ENCODE measurements around the gene XBP1. TPM values are rescaled to one million over a fixed set of nuclear protein-coding genes. Genes with fewer than 3 reads are reported as not detected.
A peak's percentile ranks its signal among the peaks of the same experiment; 100 is the strongest.

Gene XBP1
- total and polyA plus RNA-seq, 7 experiments from 2014 or later = 120 to 417 (median 173) TPM

- H3K27ac Mint-ChIP-seq = peak overlapping the region in 1 of 9 donors; percentile 28
- Histone ChIP-seq H3K27me3 (ENCODE audit: control insufficient read depth in 2 of 2, insufficient read depth in 2 of 2, low read length in 2 of 2) (no peaks in the 10 kb centered on the region), H3K4me1 (ENCODE audit: control insufficient read depth in 2 of 2, insufficient read depth in 2 of 2, low read length in 2 of 2) (no peaks in the 10 kb centered on the region), H3K36me3 (ENCODE audit: control insufficient read depth in 2 of 3, insufficient read depth in 3 of 3, low read length in 3 of 3) (peaks cover 15 to 58% (median 22%) of the 10 kb centered on the region in 3 experiments), H3K27ac (ENCODE audit: low read depth, low read length) (no peak overlapping the region), H3K4me3 (ENCODE audit: low read length) (no peak overlapping the region), H3K9me3 (ENCODE audit: control insufficient read depth in 2 of 3, low read length in 3 of 3) (no peaks in the 10 kb centered on the region)
- ChIA-PET CTCF (no interaction called here), POLR2A (interaction anchor here (1.9 kb wide), 1 partner anchor 19 kb away, joined by 10 read pairs; the partner anchor contains the start of gene XBP1)
- peaks cover 0 to 1% (median 0%) of the 10 kb centered on the region in 11 donors for H3K9me3 Mint-ChIP-seq
- H3K27me3 Mint-ChIP-seq = no peaks in the 10 kb centered on the region
- intact Hi-C loops (cut with micrococcal nuclease) = no loop called here
- H3K36me3 Mint-ChIP-seq = peaks cover 0 to 23% (median 5%) of the 10 kb centered on the region in 5 donors
- ATAC-seq = no peak
- DNase-seq = no peak
- no peak overlapping the region for H3K4me3 Mint-ChIP-seq
- H3K4me1 Mint-ChIP-seq = peaks cover 14 to 59% (median 26%) of the 10 kb centered on the region in 7 donors
Observed at GRCh38 chr22:28780296-28780695, 20.1 kb downstream of the XBP1 start.

- CTCF ChIA-PET = no interaction called here
- DNase-seq = no peak
- Mint-ChIP-seq H3K4me3 (no peak overlapping the region), H3K27me3 (no peaks in the 10 kb centered on the region), H3K27ac (peak overlapping the region in 1 of 9 donors; percentile 28), H3K36me3 (peaks cover 0 to 21% (median 4%) of the 10 kb centered on the region in 5 donors), H3K4me1 (peaks cover 13 to 64% (median 30%) of the 10 kb centered on the region in 7 donors), H3K9me3 (peaks cover 0 to 1% (median 0%) of the 10 kb centered on the region in 11 donors)
- intact Hi-C loops (cut with micrococcal nuclease) = no loop called here
- H3K27ac ChIP-seq (ENCODE audit: low read depth, low read length) = no peak overlapping the region
- H3K27me3 ChIP-seq (ENCODE audit: control insufficient read depth in 2 of 2, insufficient read depth in 2 of 2, low read length in 2 of 2) = no peaks in the 10 kb centered on the region
- no peak for ATAC-seq
- H3K4me1 ChIP-seq (ENCODE audit: control insufficient read depth in 2 of 2, insufficient read depth in 2 of 2, low read length in 2 of 2) = peaks cover 0 to 3% of the 10 kb centered on the region in 2 donors
- H3K4me3 ChIP-seq (ENCODE audit: low read length) = no peak overlapping the region
- POLR2A ChIA-PET = interaction anchor here (0.8 kb wide), 1 partner anchor 39 kb away, joined by 3 read pairs; no protein-coding TSS in a partner anchor
- peaks cover 15 to 58% (median 22%) of the 10 kb centered on the region in 3 experiments for H3K36me3 ChIP-seq (ENCODE audit: control insufficient read depth in 2 of 3, insufficient read depth in 3 of 3, low read length in 3 of 3)
- H3K9me3 ChIP-seq (ENCODE audit: control insufficient read depth in 2 of 3, low read length in 3 of 3) = no peaks in the 10 kb centered on the region
Observed at GRCh38 chr22:28779833-28780232, 20.5 kb downstream of the XBP1 start.

GRCh38 chr22:28774378-28774777 lies 26.0 kb downstream of the XBP1 start:
- peaks cover 20 to 61% (median 35%) of the 10 kb centered on the region in 7 donors for H3K4me1 Mint-ChIP-seq
- DNase-seq (no peak), ATAC-seq (no peak)
- H3K27me3 Mint-ChIP-seq = peaks cover 0 to 2% (median 0%) of the 10 kb centered on the region in 5 donors
- H3K4me3 Mint-ChIP-seq = peak overlapping the region; percentile 71 to 99 (median 82)
- peaks cover 0 to 18% (median 12%) of the 10 kb centered on the region in 5 donors for H3K36me3 Mint-ChIP-seq
- no peak overlapping the region for H3K27ac ChIP-seq (ENCODE audit: low read depth, low read length)
- POLR2A ChIA-PET = interaction anchor here (4.3 kb wide), 1 partner anchor 27 kb away, joined by 31 read pairs; the partner anchor contains the start of gene XBP1
- H3K9me3 Mint-ChIP-seq = peaks cover 0 to 5% (median 0%) of the 10 kb centered on the region in 11 donors
- CTCF ChIA-PET = interaction anchor here (1.3 kb wide), 1 partner anchor 173 kb away, joined by 5 read pairs; no protein-coding TSS in a partner anchor
- H3K27me3 ChIP-seq (ENCODE audit: control insufficient read depth in 2 of 2, insufficient read depth in 2 of 2, low read length in 2 of 2) = no peaks in the 10 kb centered on the region
- H3K27ac Mint-ChIP-seq = peak overlapping the region in 6 of 9 donors; percentile 14 to 75 (median 36)
- H3K9me3 ChIP-seq (ENCODE audit: control insufficient read depth in 2 of 3, low read length in 3 of 3) = no peaks in the 10 kb centered on the region
- peaks cover 0 to 12% (median 3%) of the 10 kb centered on the region in 3 experiments for H3K36me3 ChIP-seq (ENCODE audit: control insufficient read depth in 2 of 3, insufficient read depth in 3 of 3, low read length in 3 of 3)
- intact Hi-C loops (cut with micrococcal nuclease) = loop anchor here in 1 of 2 donors (5.0 kb wide), 3 partner anchors 38 to 298 kb away; partner anchors contain the start of gene KREMEN1
- peaks cover 13 to 17% of the 10 kb centered on the region in 2 donors for H3K4me1 ChIP-seq (ENCODE audit: control insufficient read depth in 2 of 2, insufficient read depth in 2 of 2, low read length in 2 of 2)
- no peak overlapping the region for H3K4me3 ChIP-seq (ENCODE audit: low read length)

GRCh38 chr22:28773461-28773867 lies 26.9 kb downstream of the XBP1 start:
- CTCF ChIA-PET = interaction anchor here (1.0 to 1.6 kb wide), 2 partner anchors 30 to 173 kb away, joined by 3 read pairs; no protein-coding TSS in a partner anchor
- DNase-seq (no peak), ATAC-seq (no peak)
- Mint-ChIP-seq H3K4me3 (peak overlapping the region; percentile 84 to 100 (median 97)), H3K27me3 (peaks cover 0 to 2% (median 0%) of the 10 kb centered on the region in 5 donors), H3K4me1 (peaks cover 20 to 52% (median 31%) of the 10 kb centered on the region in 7 donors), H3K27ac (peak overlapping the region; percentile 71 to 98 (median 89)), H3K36me3 (peaks cover 0 to 18% (median 12%) of the 10 kb centered on the region in 5 donors), H3K9me3 (peaks cover 0 to 5% (median 0%) of the 10 kb centered on the region in 11 donors)
- Histone ChIP-seq H3K27me3 (ENCODE audit: control insufficient read depth in 2 of 2, insufficient read depth in 2 of 2, low read length in 2 of 2) (no peaks in the 10 kb centered on the region), H3K9me3 (ENCODE audit: control insufficient read depth in 2 of 3, low read length in 3 of 3) (no peaks in the 10 kb centered on the region), H3K4me1 (ENCODE audit: control insufficient read depth in 2 of 2, insufficient read depth in 2 of 2, low read length in 2 of 2) (peaks cover 13 to 17% of the 10 kb centered on the region in 2 donors), H3K4me3 (ENCODE audit: low read length) (peak overlapping the region; percentile 75), H3K36me3 (ENCODE audit: control insufficient read depth in 2 of 3, insufficient read depth in 3 of 3, low read length in 3 of 3) (peaks cover 0 to 12% (median 3%) of the 10 kb centered on the region in 3 experiments), H3K27ac (ENCODE audit: low read depth, low read length) (peak overlapping the region; percentile 91)
- POLR2A ChIA-PET = interaction anchor here (0.9 to 4.3 kb wide), 7 partner anchors 19 to 42 kb away, joined by 3 to 31 read pairs (median 6); partner anchors contain the start of genes CHEK2, HSCB and XBP1
- intact Hi-C loops (cut with micrococcal nuclease) = loop anchor here (1.0 to 5.0 kb wide), 6 partner anchors 27 to 495 kb away; partner anchors contain the start of genes EWSR1 (in 1 of the 2), KREMEN1 (in 1 of the 2) and XBP1 (in 1 of the 2)

- peak within 1 kb of the TSS; percentile 83 for H3K4me3 ChIP-seq (ENCODE audit: low read length)
Observed at GRCh38 chr22:28772633-28773460, 27.5 kb downstream of the XBP1 start, which contains the start of gene CCDC117. CCDC117 (plus strand) TSS chr22:28772695; CDS start chr22:28772850, 155 bp downstream.

More at GRCh38 chr22:28772633-28773460, 27.5 kb downstream of the XBP1 start, which contains the start of gene CCDC117:
- CTCF ChIA-PET = interaction anchor here (0.8 to 1.6 kb wide), 5 partner anchors 10 to 172 kb away, joined by 3 to 4 read pairs (median 3); no protein-coding TSS in a partner anchor
- Histone ChIP-seq H3K9me3 (ENCODE audit: control insufficient read depth in 2 of 3, low read length in 3 of 3) (no peaks in the 10 kb centered on the region), H3K4me1 (ENCODE audit: control insufficient read depth in 2 of 2, insufficient read depth in 2 of 2, low read length in 2 of 2) (peaks cover 13 to 17% of the 10 kb centered on the region in 2 donors), H3K27ac (ENCODE audit: low read depth, low read length) (peak within 1 kb of the TSS; percentile 91), H3K36me3 (ENCODE audit: control insufficient read depth in 2 of 3, insufficient read depth in 3 of 3, low read length in 3 of 3) (peaks cover 0 to 12% (median 3%) of the 10 kb centered on the region in 3 experiments), H3K27me3 (ENCODE audit: control insufficient read depth in 2 of 2, insufficient read depth in 2 of 2, low read length in 2 of 2) (no peaks in the 10 kb centered on the region)
- Mint-ChIP-seq H3K4me1 (peaks cover 17 to 46% (median 31%) of the 10 kb centered on the region in 7 donors), H3K36me3 (peaks cover 0 to 18% (median 12%) of the 10 kb centered on the region in 5 donors), H3K9me3 (peaks cover 0 to 5% (median 0%) of the 10 kb centered on the region in 11 donors), H3K4me3 (peak within 1 kb of the TSS; percentile 84 to 100 (median 97)), H3K27ac (peak within 1 kb of the TSS; percentile 86 to 98 (median 91)), H3K27me3 (peaks cover 0 to 2% (median 0%) of the 10 kb centered on the region in 5 donors)
- POLR2A ChIA-PET = interaction anchor here (0.8 to 4.3 kb wide), 8 partner anchors 19 to 265 kb away, joined by 3 to 31 read pairs (median 6); partner anchors contain the start of genes CHEK2, HSCB and XBP1
- ATAC-seq (peak; percentile 97), DNase-seq (peak; percentile 76 to 93 (median 88))
- intact Hi-C loops (cut with micrococcal nuclease) = loop anchor here (1.0 to 5.0 kb wide), 11 partner anchors 27 to 854 kb away; partner anchors contain the start of genes EWSR1 (in 2 of the 2), HSCB (in 2 of the 2), XBP1 (in 2 of the 2) and KREMEN1 (in 1 of the 2)
